MM.1S (cell line): ENCODE data around the gene ZDHHC7.

Experiments
- EZH2phosphoT487 ChIP-seq: fragments of 300-600 bp; sonication (generic); IDR thresholded peaks from 2 replicates; pipeline ENCODE4 v1.6.1; 2018; ENCODE audit warnings: antibody characterized with exemption, low read length
- TF ChIP-seq, protein P1 (sequence below): fragments of 300-600 bp; sonication (generic); IDR thresholded peaks from 2 replicates; pipeline ENCODE4 v1.5.1; 2016; ENCODE audit warnings: antibody characterized with exemption, low read length, mixed read lengths

DNA sequence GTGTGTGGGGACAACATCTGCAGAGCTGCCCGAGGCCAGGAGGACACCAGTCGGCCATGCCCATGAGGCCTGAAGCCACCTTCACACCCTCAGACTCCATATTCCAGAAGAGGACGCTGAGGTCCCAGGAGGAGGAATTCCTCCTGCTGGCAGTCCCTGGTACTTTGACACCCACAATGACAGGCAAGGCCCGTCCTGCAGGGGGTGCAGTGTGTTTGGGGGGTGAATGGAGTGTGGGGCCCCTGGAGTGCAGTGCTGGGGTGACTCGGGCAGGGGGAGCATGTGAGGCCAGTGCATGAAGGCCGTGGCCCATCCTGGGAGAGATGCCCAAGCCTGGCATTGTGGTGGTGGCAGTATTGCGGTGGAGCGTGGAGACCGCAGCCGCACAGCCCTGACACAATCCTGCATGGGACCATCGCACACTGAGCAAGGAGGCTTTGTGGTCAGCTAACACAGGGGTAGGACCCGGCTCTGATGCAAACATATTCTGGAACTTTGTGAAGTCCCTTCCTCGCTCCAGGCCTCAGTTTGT lies 52.2 kb downstream of the ZDHHC7 start:
- TF ChIP-seq, protein P1, sequence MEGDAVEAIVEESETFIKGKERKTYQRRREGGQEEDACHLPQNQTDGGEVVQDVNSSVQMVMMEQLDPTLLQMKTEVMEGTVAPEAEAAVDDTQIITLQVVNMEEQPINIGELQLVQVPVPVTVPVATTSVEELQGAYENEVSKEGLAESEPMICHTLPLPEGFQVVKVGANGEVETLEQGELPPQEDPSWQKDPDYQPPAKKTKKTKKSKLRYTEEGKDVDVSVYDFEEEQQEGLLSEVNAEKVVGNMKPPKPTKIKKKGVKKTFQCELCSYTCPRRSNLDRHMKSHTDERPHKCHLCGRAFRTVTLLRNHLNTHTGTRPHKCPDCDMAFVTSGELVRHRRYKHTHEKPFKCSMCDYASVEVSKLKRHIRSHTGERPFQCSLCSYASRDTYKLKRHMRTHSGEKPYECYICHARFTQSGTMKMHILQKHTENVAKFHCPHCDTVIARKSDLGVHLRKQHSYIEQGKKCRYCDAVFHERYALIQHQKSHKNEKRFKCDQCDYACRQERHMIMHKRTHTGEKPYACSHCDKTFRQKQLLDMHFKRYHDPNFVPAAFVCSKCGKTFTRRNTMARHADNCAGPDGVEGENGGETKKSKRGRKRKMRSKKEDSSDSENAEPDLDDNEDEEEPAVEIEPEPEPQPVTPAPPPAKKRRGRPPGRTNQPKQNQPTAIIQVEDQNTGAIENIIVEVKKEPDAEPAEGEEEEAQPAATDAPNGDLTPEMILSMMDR: peak; percentile 29
- TF ChIP-seq EZH2phosphoT487: no peak
